Panc1 (cell line): ENCODE data around the gene FBXL14. TPM values are rescaled to one million over a fixed set of nuclear protein-coding genes. Genes with fewer than 3 reads are reported as not detected.

ENCODE experiments used
- ATAC-seq: fragments of 200-7000 bp; cut with Tn5 transposase; 2 replicates; pipeline ENCODE4 v1.9.1; 2020; ENCODE audit warnings: mild to moderate bottlenecking, moderate library complexity
- BruUV-seq: library from RNA; stranded (reverse); fragments of 400-500 nt; replicated peaks from 2 replicates; lab custom pipeline; 2021; lab: Mats Ljungman, UMichigan
- CTCF ChIA-PET: fragments of 300-600 bp; sonication (Branson Sonifier 250); formaldehyde crosslinking; loops from one replicate; lab custom pipeline; 2022; ENCODE audit warnings: antibody characterized with exemption; lab: Charles Lee
- POLR2A ChIA-PET: fragments of 300-600 bp; sonication (Branson Sonifier 250); formaldehyde crosslinking; loops from one replicate; lab custom pipeline; 2022; ENCODE audit warnings: antibody characterized with exemption; lab: Charles Lee
- DNase-seq: peaks from one replicate; pipeline ENCODE4 v3.0.0-alpha.2; 2010; ENCODE audit warnings: low read depth, low spot score
- H3K27ac ChIP-seq: 2 replicates; pipeline ENCODE4 v1.5.1; 2011; ENCODE audit warnings: mild to moderate bottlenecking, low read length, inconsistent platforms
- H3K27me3 ChIP-seq: fragments of 200-500 bp; sonication (Bioruptor generic); 2 replicates; pipeline ENCODE4 v1.6.0; 2014; ENCODE audit warnings: low read length, inconsistent platforms; ENCODE audit not compliant: control insufficient read depth, insufficient read depth
- H3K36me3 ChIP-seq: fragments of 200-500 bp; sonication (Bioruptor generic); 2 replicates; pipeline ENCODE4 v1.5.1; 2014; ENCODE audit warnings: inconsistent platforms, mild to moderate bottlenecking, low read length, moderate library complexity; ENCODE audit not compliant: control insufficient read depth, insufficient read depth
- H3K4me1 ChIP-seq: 2 replicates; pipeline ENCODE4 v1.5.1; 2011; ENCODE audit warnings: inconsistent platforms, mild to moderate bottlenecking, low read length, moderate library complexity; ENCODE audit not compliant: control insufficient read depth, insufficient read depth
- H3K4me3 ChIP-seq, 2 experiments: 2 replicates each; pipeline ENCODE4 v1.5.1; 2011 to 2012; ENCODE audit warnings: low read depth in 2 of 2, low read length in 2 of 2, mild to moderate bottlenecking in 2 of 2, inconsistent platforms in 1 of 2, moderate library complexity in 1 of 2
- H3K9me3 ChIP-seq: fragments of 200-500 bp; sonication (Bioruptor generic); 2 replicates; pipeline ENCODE4 v1.5.1; 2014; ENCODE audit warnings: low read depth, mild to moderate bottlenecking, inconsistent platforms, low read length, moderate library complexity; ENCODE audit not compliant: control insufficient read depth, insufficient read depth
- POLR2AphosphoS5 ChIP-seq: IDR thresholded peaks from 2 replicates; pipeline ENCODE4 v1.6.1; 2012; ENCODE audit warnings: mild to moderate bottlenecking, low read depth, low read length, moderate library complexity
- SIN3A ChIP-seq: IDR thresholded peaks from 2 replicates; pipeline ENCODE4 v1.6.1; 2012; ENCODE audit warnings: low read depth, mild to moderate bottlenecking, low read length, moderate library complexity, borderline replicate concordance; ENCODE audit not compliant: insufficient read depth
- TCF7L2 ChIP-seq: IDR thresholded peaks from 2 replicates; pipeline ENCODE4 v1.6.1; 2011; ENCODE audit warnings: mild to moderate bottlenecking, low read depth, low read length, inconsistent platforms
- in situ Hi-C: cut with HindIII; loops from 2 replicates; pipeline ENCODE4 v1.10.0; 2016; ENCODE audit warnings: low sequenced_read_pairs, low pct_unique_long_range_greater_than_20kb
- intact Hi-C: fragments of 100-400 bp; cut with micrococcal nuclease; formaldehyde crosslinking; loops from one replicate; pipeline ENCODE4 v1.10.0; 2022; ENCODE audit not compliant: unreplicated experiment
- total RNA-seq: library from RNA; stranded (reverse); gene quantifications from one replicate; pipeline ENCODE4 v1.2.1, GENCODE V29; 2021; ENCODE audit not compliant: unreplicated experiment
- TF ChIP-seq, protein P1 (sequence below), 2 experiments: IDR thresholded peaks; 2 replicates each; pipeline ENCODE4 v1.6.1; 2011 to 2012; ENCODE audit warnings: low read depth in 2 of 2, control low read depth in 1 of 2, low read length in 1 of 2, mild to moderate bottlenecking in 1 of 2, moderate library complexity in 1 of 2; ENCODE audit not compliant: insufficient read depth in 1 of 2
- TF ChIP-seq, protein P2 (sequence below): fragments of 450-650 bp; IDR thresholded peaks from 2 replicates; pipeline ENCODE4 v1.5.1; 2017; ENCODE audit warnings: mild to moderate bottlenecking

FBXL14 gene
- total RNA-seq, 1 experiment from 2014 or later, result 15.1 TPM

DNA sequence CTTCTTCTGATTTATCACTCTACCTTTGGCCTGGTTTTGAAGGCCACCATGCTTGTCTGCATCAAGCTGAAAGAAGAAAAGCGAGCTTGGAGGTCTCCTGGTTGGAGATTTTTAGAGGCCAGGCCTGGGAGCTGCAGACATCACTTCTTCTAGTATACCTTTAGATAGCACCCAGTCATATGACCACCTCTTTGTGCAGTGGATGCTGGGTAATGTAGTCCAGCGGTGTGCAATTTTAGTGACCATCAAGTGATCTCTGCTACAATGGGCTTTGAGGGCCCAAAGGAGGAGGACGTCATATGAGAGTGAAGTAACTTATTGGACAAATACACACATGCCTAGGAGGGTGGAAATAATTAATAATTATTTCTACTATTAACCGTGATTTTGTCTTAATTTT is 19.5 kb upstream of the FBXL14 start:
- ATAC-seq, result peak; percentile 73; the same call in 1 of the 2 replicates
- CTCF ChIA-PET, result no interaction called here

DNA sequence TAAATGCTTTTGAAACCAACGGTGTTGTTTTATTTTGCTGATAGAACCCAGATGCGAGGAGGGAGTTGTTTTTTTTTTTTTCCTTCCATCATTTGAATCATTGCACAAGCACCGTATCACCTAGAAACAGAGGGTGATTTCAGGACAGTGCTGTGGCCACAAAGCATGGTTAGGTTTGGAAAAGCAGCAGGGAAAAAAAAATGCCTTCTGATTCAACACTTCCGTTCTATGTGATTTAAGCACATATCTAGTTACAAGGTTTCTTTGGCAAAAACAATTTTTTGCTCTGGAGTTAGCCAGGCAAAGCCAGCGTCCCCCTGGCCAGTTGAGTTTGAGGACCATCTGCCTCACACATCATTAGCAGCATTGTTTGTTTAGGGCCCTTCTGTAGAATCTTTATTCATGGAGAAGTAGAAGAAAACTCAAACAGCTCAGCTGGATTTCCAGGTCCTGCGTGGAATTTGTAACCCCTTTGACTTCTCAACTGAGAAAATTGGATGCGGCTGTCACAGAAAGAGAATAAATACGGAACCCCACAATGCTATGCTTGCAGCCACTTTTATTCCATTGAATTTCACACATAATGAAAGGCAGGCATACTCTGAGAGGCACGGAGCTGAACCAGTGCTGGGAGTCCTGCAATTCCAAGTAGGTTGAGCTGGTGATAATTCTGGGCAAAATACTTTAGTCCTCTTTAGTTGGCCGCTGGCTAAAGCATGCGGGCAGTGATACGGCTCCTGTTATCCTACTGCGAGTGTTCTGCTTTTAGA is 17.6 kb upstream of the FBXL14 start:
- Histone ChIP-seq H3K4me1 (peaks cover 4% of the 10 kb centered on the region), H3K27ac (no peak overlapping the region), H3K27me3 (no peaks in the 10 kb centered on the region), H3K4me3 (no peak overlapping the region), H3K36me3 (no peaks in the 10 kb centered on the region), H3K9me3 (no peaks in the 10 kb centered on the region)
- TF ChIP-seq, protein P1, sequence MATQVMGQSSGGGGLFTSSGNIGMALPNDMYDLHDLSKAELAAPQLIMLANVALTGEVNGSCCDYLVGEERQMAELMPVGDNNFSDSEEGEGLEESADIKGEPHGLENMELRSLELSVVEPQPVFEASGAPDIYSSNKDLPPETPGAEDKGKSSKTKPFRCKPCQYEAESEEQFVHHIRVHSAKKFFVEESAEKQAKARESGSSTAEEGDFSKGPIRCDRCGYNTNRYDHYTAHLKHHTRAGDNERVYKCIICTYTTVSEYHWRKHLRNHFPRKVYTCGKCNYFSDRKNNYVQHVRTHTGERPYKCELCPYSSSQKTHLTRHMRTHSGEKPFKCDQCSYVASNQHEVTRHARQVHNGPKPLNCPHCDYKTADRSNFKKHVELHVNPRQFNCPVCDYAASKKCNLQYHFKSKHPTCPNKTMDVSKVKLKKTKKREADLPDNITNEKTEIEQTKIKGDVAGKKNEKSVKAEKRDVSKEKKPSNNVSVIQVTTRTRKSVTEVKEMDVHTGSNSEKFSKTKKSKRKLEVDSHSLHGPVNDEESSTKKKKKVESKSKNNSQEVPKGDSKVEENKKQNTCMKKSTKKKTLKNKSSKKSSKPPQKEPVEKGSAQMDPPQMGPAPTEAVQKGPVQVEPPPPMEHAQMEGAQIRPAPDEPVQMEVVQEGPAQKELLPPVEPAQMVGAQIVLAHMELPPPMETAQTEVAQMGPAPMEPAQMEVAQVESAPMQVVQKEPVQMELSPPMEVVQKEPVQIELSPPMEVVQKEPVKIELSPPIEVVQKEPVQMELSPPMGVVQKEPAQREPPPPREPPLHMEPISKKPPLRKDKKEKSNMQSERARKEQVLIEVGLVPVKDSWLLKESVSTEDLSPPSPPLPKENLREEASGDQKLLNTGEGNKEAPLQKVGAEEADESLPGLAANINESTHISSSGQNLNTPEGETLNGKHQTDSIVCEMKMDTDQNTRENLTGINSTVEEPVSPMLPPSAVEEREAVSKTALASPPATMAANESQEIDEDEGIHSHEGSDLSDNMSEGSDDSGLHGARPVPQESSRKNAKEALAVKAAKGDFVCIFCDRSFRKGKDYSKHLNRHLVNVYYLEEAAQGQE (IDR thresholded peaks at IDR 0.05; ENCODE audit: insufficient read depth in 1 of 2, low read depth in 2 of 2, low read length in 1 of 2), result no peak
- no peak for TF ChIP-seq SIN3A
- TF ChIP-seq POLR2AphosphoS5, result no peak
- TF ChIP-seq TCF7L2, result no peak
- TF ChIP-seq, protein P2, sequence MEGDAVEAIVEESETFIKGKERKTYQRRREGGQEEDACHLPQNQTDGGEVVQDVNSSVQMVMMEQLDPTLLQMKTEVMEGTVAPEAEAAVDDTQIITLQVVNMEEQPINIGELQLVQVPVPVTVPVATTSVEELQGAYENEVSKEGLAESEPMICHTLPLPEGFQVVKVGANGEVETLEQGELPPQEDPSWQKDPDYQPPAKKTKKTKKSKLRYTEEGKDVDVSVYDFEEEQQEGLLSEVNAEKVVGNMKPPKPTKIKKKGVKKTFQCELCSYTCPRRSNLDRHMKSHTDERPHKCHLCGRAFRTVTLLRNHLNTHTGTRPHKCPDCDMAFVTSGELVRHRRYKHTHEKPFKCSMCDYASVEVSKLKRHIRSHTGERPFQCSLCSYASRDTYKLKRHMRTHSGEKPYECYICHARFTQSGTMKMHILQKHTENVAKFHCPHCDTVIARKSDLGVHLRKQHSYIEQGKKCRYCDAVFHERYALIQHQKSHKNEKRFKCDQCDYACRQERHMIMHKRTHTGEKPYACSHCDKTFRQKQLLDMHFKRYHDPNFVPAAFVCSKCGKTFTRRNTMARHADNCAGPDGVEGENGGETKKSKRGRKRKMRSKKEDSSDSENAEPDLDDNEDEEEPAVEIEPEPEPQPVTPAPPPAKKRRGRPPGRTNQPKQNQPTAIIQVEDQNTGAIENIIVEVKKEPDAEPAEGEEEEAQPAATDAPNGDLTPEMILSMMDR, result no peak
- BruUV-seq, result no TSS peak
- intact Hi-C loops, result no loop called here
- ChIA-PET CTCF (no interaction called here), POLR2A (no interaction called here)
- ATAC-seq, result no peak
- in situ Hi-C loops, result no loop called here
- DNase-seq, result no peak

More for the DNA sequence above, 19.5 kb upstream of the FBXL14 start:
- H3K9me3 ChIP-seq, result no peaks in the 10 kb centered on the region
- H3K4me3 ChIP-seq, result no peak overlapping the region
- BruUV-seq, result no TSS peak
- no peak for DNase-seq
- no peak overlapping the region for H3K27ac ChIP-seq
- no peaks in the 10 kb centered on the region for H3K36me3 ChIP-seq
- in situ Hi-C loops (no loop called here), intact Hi-C loops (no loop called here)
- POLR2A ChIA-PET, result no interaction called here
- H3K27me3 ChIP-seq, result no peaks in the 10 kb centered on the region
- peaks cover 4% of the 10 kb centered on the region; the same call in 1 of the 2 replicates for H3K4me1 ChIP-seq
- TF ChIP-seq, protein P1 (IDR thresholded peaks at IDR 0.05; ENCODE audit: insufficient read depth in 1 of 2, low read depth in 2 of 2, low read length in 1 of 2), result no peak
- TF ChIP-seq POLR2AphosphoS5, result no peak
- TF ChIP-seq TCF7L2, result no peak
- TF ChIP-seq, protein P2, result no peak
- no peak for TF ChIP-seq SIN3A
